ENCODE measurements around the gene HCFC1R1. TPM values are rescaled to one million over a fixed set of nuclear protein-coding genes. Genes with fewer than 3 reads are reported as not detected.
A peak's percentile ranks its signal among the peaks of the same experiment; 100 is the strongest.
"Not testable (repeated sequence)": the region's sequence is repeated elsewhere in the genome, so short reads cannot be mapped to it uniquely, and the experiment has no call there.

HCFC1R1 gene
- total RNA-seq, result 10 to 100 TPM; 22.6 to 26.8 TPM

- Mint-ChIP-seq H3K9me3 (no peaks in the 10 kb centered on the region), H3K4me1 (ENCODE audit: low read depth) (peaks cover 50% of the 10 kb centered on the region), H3K27ac (peak within 1 kb of the TSS; percentile 98), H3K4me3 (peak within 1 kb of the TSS; percentile 95), H3K27me3 (ENCODE audit: low read depth) (peaks cover 6% of the 10 kb centered on the region), H3K36me3 (ENCODE audit: low read depth) (peaks cover 11% of the 10 kb centered on the region)
- intact Hi-C loops (cut with micrococcal nuclease), result loop anchor here (1.0 to 5.0 kb wide), 9 partner anchors 21 to 977 kb away; partner anchors contain the start of genes CLUAP1, NTHL1, PKMYT1 and SRRM2
- peak; percentile 98 for DNase-seq
- CTCF ChIA-PET, result interaction anchor here (1.1 to 17.7 kb wide), 4 partner anchors 8 to 72 kb away, joined by 3 to 310 read pairs (median 35); partner anchors contain the start of gene CLDN9
These were observed at the start of gene HCFC1R1, which contains the start of gene THOC6 for GRCh38 chr16:3023669-3024478. HCFC1R1 (minus strand) TSS chr16:3023942; CDS start chr16:3023941, 1 bp downstream. THOC6 (plus strand) TSS chr16:3024035; CDS start chr16:3024327, 292 bp downstream.

DNA sequence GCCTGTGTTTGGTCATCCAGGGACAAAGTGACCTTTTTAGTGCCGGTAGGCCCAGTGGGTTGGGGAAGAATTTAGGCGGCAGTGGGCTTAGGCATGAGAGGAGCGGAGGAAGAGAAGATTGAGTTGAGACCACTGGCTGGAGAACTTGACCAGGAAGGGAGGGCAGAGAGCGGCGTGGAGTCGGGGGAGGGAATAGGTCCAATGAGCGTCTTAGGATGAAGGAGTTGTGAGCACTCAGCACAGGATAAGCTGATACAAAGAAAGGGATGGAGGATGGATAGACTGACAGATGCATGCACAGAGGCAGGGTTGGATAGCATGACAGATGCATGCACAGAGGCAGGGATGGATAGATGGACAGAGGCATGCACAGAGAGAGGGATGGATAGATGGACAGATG is 49.7 kb upstream of the HCFC1R1 start:
- Mint-ChIP-seq H3K4me1 (ENCODE audit: low read depth) (peaks cover 86% of the 10 kb centered on the region), H3K36me3 (ENCODE audit: low read depth) (peaks cover 16% of the 10 kb centered on the region)
- intact Hi-C loops (cut with micrococcal nuclease), result no loop called here

DNA sequence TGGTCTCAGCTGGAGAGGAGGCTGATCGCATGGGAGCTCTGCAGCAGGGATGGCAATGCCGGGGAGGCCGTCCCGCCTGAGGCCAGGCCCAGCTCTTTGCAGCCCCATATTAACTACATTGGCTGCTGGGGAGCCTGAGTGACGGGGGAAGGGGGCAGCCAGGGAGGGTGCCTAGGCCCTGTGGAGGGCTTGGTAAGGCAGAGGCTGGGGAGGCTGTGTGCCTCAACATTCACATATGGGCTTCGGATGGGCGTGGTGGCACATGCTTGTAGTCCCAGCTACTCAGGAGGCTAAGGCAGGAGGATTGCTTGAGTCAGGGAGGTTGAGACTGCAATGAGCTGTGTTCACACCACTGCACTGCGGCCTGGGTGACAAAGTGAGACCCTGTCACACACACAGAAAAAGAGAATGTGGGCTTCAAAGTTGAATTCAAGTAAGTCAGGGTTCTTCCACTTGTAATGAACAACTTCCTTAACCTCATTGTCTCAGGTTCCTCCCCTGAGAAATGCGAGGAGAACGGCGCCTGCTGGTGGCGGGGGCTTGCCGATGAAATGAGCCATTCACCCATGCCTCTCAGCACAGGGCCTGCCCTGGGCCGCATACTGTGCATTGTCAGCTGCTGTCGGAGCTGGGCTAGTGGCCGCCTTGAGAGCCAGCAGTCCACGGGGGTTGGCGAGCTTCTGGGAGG is 49.0 kb upstream of the HCFC1R1 start:
- H3K27ac Mint-ChIP-seq, result peak overlapping the region; percentile 20
- CTCF ChIA-PET; H3K27me3 Mint-ChIP-seq (ENCODE audit: low read depth); intact Hi-C loops (cut with micrococcal nuclease); H3K4me3 Mint-ChIP-seq; H3K9me3 Mint-ChIP-seq: not testable (repeated sequence)
- H3K4me1 Mint-ChIP-seq (ENCODE audit: low read depth), result peaks cover 84% of the 10 kb centered on the region
- DNase-seq, result peak; percentile 89
- H3K36me3 Mint-ChIP-seq (ENCODE audit: low read depth), result peaks cover 23% of the 10 kb centered on the region

More for the DNA sequence above, 49.7 kb upstream of the HCFC1R1 start:
- no peak for DNase-seq
- Mint-ChIP-seq H3K27ac (peak overlapping the region; percentile 20), H3K4me3 (no peak overlapping the region), H3K27me3 (ENCODE audit: low read depth) (no peaks in the 10 kb centered on the region), H3K9me3 (no peaks in the 10 kb centered on the region)
- CTCF ChIA-PET, result no interaction called here

DNA sequence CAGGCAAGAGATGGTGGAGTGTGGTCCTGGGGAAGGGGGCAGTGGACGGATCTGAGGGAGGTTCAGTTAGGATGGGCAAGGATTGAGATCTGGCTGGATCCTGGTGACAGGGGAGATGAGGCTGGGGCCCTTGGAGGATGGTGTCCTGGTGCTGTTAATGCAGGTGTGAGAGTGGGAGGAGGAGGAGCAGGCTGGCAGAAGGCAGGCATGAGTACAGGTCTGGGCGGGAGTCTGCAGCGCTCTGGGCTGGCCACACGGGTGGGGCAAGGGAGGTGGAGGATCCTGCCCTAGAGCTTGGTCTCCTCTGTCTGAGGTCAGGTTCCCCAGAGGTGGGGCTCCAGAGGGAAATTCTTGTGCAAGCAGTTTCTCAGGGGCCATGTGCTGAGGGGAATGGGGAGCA is 48.4 kb upstream of the HCFC1R1 start:
- DNase-seq; H3K27me3 Mint-ChIP-seq (ENCODE audit: low read depth); H3K4me3 Mint-ChIP-seq; intact Hi-C loops (cut with micrococcal nuclease); CTCF ChIA-PET; H3K9me3 Mint-ChIP-seq: not testable (repeated sequence)
- Mint-ChIP-seq H3K27ac (peak overlapping the region; percentile 75), H3K36me3 (ENCODE audit: low read depth) (peaks cover 29% of the 10 kb centered on the region), H3K4me1 (ENCODE audit: low read depth) (peaks cover 84% of the 10 kb centered on the region)

GRCh38 chr16:3071655-3072054 is 47.9 kb upstream of the HCFC1R1 start:
- Mint-ChIP-seq H3K4me1 (ENCODE audit: low read depth) (peaks cover 80% of the 10 kb centered on the region), H3K36me3 (ENCODE audit: low read depth) (peaks cover 31% of the 10 kb centered on the region), H3K27ac (peak overlapping the region; percentile 75), H3K27me3 (ENCODE audit: low read depth) (no peaks in the 10 kb centered on the region), H3K4me3 (no peak overlapping the region), H3K9me3 (no peaks in the 10 kb centered on the region)
- no peak for DNase-seq
- intact Hi-C loops (cut with micrococcal nuclease), result no loop called here
- CTCF ChIA-PET, result interaction anchor here (1.5 to 1.9 kb wide), 2 partner anchors 27 to 58 kb away, joined by 5 to 7 read pairs; partner anchors contain the start of gene ZSCAN10

DNA sequence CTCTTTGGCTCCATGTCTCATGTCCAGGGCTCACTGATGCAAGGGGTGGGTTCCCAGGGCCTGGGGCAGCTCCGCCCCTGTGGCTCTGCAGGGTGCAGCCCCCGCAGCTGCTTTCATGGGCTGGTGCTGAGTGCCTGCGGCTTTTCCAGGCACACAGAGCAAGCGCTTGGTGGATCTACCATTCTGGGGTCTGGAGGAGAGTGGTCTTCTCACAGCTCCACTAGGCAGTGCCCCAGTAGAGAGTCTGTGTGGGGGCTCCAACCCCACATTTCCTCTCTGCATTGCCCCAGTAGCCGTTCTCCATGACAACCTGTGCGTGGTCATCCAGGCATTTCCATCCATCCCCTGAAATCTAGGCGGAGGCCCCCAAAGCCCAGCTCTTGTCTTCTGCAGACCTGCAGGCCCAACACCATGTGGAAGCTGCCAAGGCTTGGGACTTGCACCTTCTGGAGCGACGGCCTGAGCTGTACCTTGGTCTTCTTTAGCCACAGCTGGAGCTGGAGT is 46.9 kb upstream of the HCFC1R1 start:
- peaks cover 40% of the 10 kb centered on the region for H3K36me3 Mint-ChIP-seq (ENCODE audit: low read depth)
- no peaks in the 10 kb centered on the region for H3K27me3 Mint-ChIP-seq (ENCODE audit: low read depth)
- H3K4me1 Mint-ChIP-seq (ENCODE audit: low read depth), result peaks cover 72% of the 10 kb centered on the region
- H3K27ac Mint-ChIP-seq, result peak overlapping the region; percentile 88
- CTCF ChIA-PET, result interaction anchor here (1.4 to 1.9 kb wide), 3 partner anchors 11 to 59 kb away, joined by 4 to 7 read pairs (median 5); partner anchors contain the start of gene ZSCAN10
- no peak overlapping the region for H3K4me3 Mint-ChIP-seq
- intact Hi-C loops (cut with micrococcal nuclease), result no loop called here
- H3K9me3 Mint-ChIP-seq, result no peaks in the 10 kb centered on the region
- DNase-seq, result no peak

- Mint-ChIP-seq H3K4me3 (peak overlapping the region; percentile 4), H3K36me3 (ENCODE audit: low read depth) (peaks cover 43% of the 10 kb centered on the region), H3K4me1 (ENCODE audit: low read depth) (peaks cover 72% of the 10 kb centered on the region), H3K27ac (peak overlapping the region; percentile 88)
- CTCF ChIA-PET, result interaction anchor here (1.1 to 2.0 kb wide), 2 partner anchors 10 to 37 kb away, joined by 3 to 5 read pairs; no protein-coding TSS in a partner anchor
- DNase-seq; H3K27me3 Mint-ChIP-seq (ENCODE audit: low read depth); H3K9me3 Mint-ChIP-seq; intact Hi-C loops (cut with micrococcal nuclease): not testable (repeated sequence)
These were observed 45.4 kb upstream of the HCFC1R1 start for GRCh38 chr16:3069146-3069545.

GRCh38 chr16:3068487-3068886 is 44.7 kb upstream of the HCFC1R1 start:
- intact Hi-C loops (cut with micrococcal nuclease), result no loop called here
- CTCF ChIA-PET, result interaction anchor here (1.1 to 11.2 kb wide), 3 partner anchors 10 to 62 kb away, joined by 3 to 187 read pairs (median 5); partner anchors contain the start of gene ZNF213
- no peak for DNase-seq
- peaks cover 72% of the 10 kb centered on the region for H3K4me1 Mint-ChIP-seq (ENCODE audit: low read depth)
- H3K27me3 Mint-ChIP-seq (ENCODE audit: low read depth), result no peaks in the 10 kb centered on the region
- H3K36me3 Mint-ChIP-seq (ENCODE audit: low read depth), result peaks cover 43% of the 10 kb centered on the region
- H3K27ac Mint-ChIP-seq, result peak overlapping the region; percentile 96
- no peaks in the 10 kb centered on the region for H3K9me3 Mint-ChIP-seq
- peak overlapping the region; percentile 94 for H3K4me3 Mint-ChIP-seq

DNA sequence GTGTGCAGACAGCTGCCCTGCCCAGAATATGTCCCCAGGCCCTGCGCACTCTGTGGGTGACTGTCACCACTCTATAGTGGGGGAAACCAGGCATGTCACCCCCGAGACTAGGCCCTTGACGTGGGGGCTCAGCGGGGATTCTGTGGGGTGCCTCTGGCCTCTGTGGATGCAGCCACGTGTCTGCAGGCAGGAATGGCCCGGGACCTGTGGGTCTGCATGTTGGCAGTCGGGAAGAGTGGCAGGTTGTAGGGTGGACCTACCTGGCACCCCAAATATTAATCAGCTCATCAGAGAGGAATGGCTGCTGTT is 42.7 kb upstream of the HCFC1R1 start:
- Mint-ChIP-seq H3K36me3 (ENCODE audit: low read depth) (peaks cover 43% of the 10 kb centered on the region), H3K27me3 (ENCODE audit: low read depth) (no peaks in the 10 kb centered on the region), H3K9me3 (no peaks in the 10 kb centered on the region), H3K27ac (peak overlapping the region; percentile 97), H3K4me3 (peak overlapping the region; percentile 94), H3K4me1 (ENCODE audit: low read depth) (peaks cover 63% of the 10 kb centered on the region)
- intact Hi-C loops (cut with micrococcal nuclease), result no loop called here
- no peak for DNase-seq
- CTCF ChIA-PET, result interaction anchor here (0.8 to 11.2 kb wide), 2 partner anchors 35 to 64 kb away, joined by 3 to 187 read pairs; partner anchors contain the start of gene ZNF213

DNA sequence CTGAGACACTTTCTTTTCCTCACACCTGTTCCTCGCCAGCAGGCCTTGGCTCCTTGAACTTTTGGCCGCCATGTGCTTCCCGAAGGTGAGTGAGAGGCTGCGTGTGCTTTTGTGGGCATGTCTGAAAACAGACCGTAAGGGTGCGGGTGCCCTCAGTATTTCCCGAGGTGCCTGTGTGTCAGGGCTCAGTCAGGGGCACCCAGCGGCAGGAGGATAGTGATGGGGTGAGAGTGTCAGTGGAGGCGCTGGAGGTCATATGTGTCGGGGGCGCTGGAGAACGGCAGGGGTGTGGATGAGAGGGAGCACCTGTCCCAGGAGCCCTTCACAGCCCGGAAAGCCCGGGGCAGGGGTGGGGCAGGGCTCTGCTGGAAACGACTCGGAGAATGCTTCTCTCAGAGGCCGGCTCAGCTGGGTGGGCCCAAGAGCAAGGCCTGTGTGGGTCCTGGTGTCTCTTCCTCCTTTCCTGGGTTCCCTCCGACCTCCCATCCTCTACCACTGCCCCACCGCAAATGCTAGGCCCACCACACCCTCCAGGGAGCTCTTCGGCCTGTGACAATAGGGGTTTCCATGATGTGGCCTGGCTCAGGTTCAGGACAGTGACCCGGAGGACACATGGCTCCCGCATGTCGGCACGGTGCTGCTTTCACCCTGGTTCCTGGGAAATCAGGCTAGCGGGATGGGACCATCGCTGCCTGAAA is 42.1 kb upstream of the HCFC1R1 start:
- no peaks in the 10 kb centered on the region for H3K9me3 Mint-ChIP-seq
- intact Hi-C loops (cut with micrococcal nuclease), result loop anchor here (1.0 kb wide), 1 partner anchor 9 kb away; no protein-coding TSS in a partner anchor
- H3K36me3 Mint-ChIP-seq (ENCODE audit: low read depth), result peaks cover 43% of the 10 kb centered on the region
- CTCF ChIA-PET, result interaction anchor here (0.8 to 11.2 kb wide), 5 partner anchors 10 to 65 kb away, joined by 3 to 187 read pairs (median 8); partner anchors contain the start of gene ZNF213
- H3K4me1 Mint-ChIP-seq (ENCODE audit: low read depth), result peaks cover 59% of the 10 kb centered on the region
- peak overlapping the region; percentile 97 for H3K27ac Mint-ChIP-seq
- H3K27me3 Mint-ChIP-seq (ENCODE audit: low read depth), result no peaks in the 10 kb centered on the region
- peak; percentile 45 for DNase-seq
- peak overlapping the region; percentile 94 for H3K4me3 Mint-ChIP-seq

DNA sequence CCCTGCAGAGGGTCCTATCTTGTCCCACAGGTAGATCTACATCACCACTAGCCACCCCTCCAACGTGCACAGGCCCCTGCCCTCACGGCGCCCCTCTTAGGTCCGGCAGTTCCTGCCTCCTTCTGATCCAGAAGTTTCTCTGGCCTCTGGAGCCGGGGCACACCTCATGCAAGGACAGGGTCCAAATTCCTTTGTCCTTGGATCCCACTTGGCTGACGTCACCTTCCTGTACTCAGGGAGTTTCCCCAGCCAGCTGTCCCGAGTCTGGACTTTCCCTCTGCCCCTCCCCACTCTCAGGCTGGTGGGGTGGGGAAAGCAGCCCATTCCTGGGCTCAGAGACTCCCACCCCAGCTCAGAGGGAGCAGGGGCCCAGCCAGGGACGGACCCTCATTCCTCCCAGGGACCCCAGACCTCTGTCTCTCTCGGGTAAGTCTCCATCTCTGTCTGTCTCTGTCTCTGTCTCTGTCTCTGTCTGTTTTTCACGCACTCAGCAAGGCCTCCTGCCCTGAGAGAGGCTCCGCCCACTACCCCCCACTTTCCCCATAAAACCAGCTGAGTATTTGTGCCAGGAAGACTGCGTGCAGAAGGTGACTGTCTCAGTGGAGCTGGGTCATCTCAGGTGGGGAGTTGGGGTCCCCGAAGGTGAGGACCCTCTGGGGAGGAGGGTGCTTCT is 41.5 kb upstream of the HCFC1R1 start, which contains the start of gene IL32:
Gene IL32, plus strand, starts transcription at position 572 of the 673 bp plus-strand sequence. CDS start 172 bp downstream, outside the sequence.
- CTCF ChIA-PET, result interaction anchor here (1.5 to 11.2 kb wide), 4 partner anchors 11 to 65 kb away, joined by 4 to 187 read pairs (median 14); partner anchors contain the start of gene ZNF213

More for the DNA sequence above, 41.5 kb upstream of the HCFC1R1 start, which contains the start of gene IL32:
- intact Hi-C loops (cut with micrococcal nuclease), result loop anchor here (1.0 kb wide), 1 partner anchor 10 kb away; no protein-coding TSS in a partner anchor
- Mint-ChIP-seq H3K36me3 (ENCODE audit: low read depth) (peaks cover 42% of the 10 kb centered on the region), H3K27ac (peak within 1 kb of the TSS; percentile 97), H3K4me1 (ENCODE audit: low read depth) (peaks cover 58% of the 10 kb centered on the region), H3K9me3 (no peaks in the 10 kb centered on the region), H3K4me3 (peak within 1 kb of the TSS; percentile 94), H3K27me3 (ENCODE audit: low read depth) (no peaks in the 10 kb centered on the region)
- peak; percentile 83 for DNase-seq
